Mucosa of rectum (tissue), 2 donors: ENCODE measurements around the gene CD4.

Experiments
- H3K27ac ChIP-seq, 2 donors: one replicate each; pipeline ENCODE4 v1.7.0; 2013; ENCODE audit warnings: inconsistent platforms in 2 of 2, low read depth in 2 of 2, low read length in 2 of 2
- H3K27me3 ChIP-seq, 2 donors: one replicate each; pipeline ENCODE4 v1.7.0; 2013; ENCODE audit warnings: low read length in 2 of 2; ENCODE audit not compliant: control insufficient read depth in 2 of 2, insufficient read depth in 2 of 2
- H3K36me3 ChIP-seq, 2 donors: one replicate each; pipeline ENCODE4 v1.7.0; 2013; ENCODE audit warnings: low read length in 2 of 2; ENCODE audit not compliant: control insufficient read depth in 2 of 2, insufficient read depth in 2 of 2
- H3K4me1 ChIP-seq, 2 donors: one replicate each; pipeline ENCODE4 v1.7.0; 2013; ENCODE audit warnings: low read length in 2 of 2, mild to moderate bottlenecking in 1 of 2; ENCODE audit not compliant: control insufficient read depth in 2 of 2, insufficient read depth in 2 of 2
- H3K4me3 ChIP-seq, 2 donors: one replicate each; pipeline ENCODE4 v1.7.0; 2013; ENCODE audit warnings: low read length in 2 of 2
- H3K9ac ChIP-seq, 2 donors: one replicate each; pipeline ENCODE4 v1.7.0; 2013; ENCODE audit warnings: low read length in 2 of 2, low read depth in 1 of 2, mild to moderate bottlenecking in 1 of 2
- H3K9me3 ChIP-seq, 2 donors: one replicate each; pipeline ENCODE4 v1.7.0; 2013; ENCODE audit warnings: low read length in 2 of 2; ENCODE audit not compliant: control insufficient read depth in 2 of 2
- donor health status: healthy.
- donor health status: Normal muscosa, but diverticular disease.

Gene CD4

GRCh38 chr12:6821591-6822425 is 32.5 kb downstream of the CD4 start, which contains the start of gene GPR162:
Gene GPR162 (plus strand): TSS chr12:6821821. CDS start chr12:6823899, 2,078 bp downstream.
- Histone ChIP-seq H3K27ac (no peak within 1 kb of the TSS), H3K36me3 (peaks cover 0 to 5% of the 10 kb centered on the region in 2 donors), H3K27me3 (peaks cover 23 to 39% of the 10 kb centered on the region in 2 donors), H3K9ac (peak within 1 kb of the TSS in 1 of 2 donors; percentile 32), H3K4me3 (peak within 1 kb of the TSS; percentile 35 to 50), H3K4me1 (peaks cover 2 to 6% of the 10 kb centered on the region in 2 donors), H3K9me3 (no peaks in the 10 kb centered on the region)

- Histone ChIP-seq H3K4me1 (peaks cover 2 to 8% of the 10 kb centered on the region in 2 donors), H3K36me3 (peaks cover 0 to 4% of the 10 kb centered on the region in 2 donors), H3K27me3 (peaks cover 28 to 39% of the 10 kb centered on the region in 2 donors), H3K9me3 (no peaks in the 10 kb centered on the region), H3K9ac (no peak overlapping the region), H3K4me3 (peak overlapping the region in 1 of 2 donors; percentile 50), H3K27ac (no peak overlapping the region)
These were observed 33.3 kb downstream of the CD4 start for GRCh38 chr12:6822426-6823135.

- H3K9ac ChIP-seq: no peak overlapping the region
- H3K9me3 ChIP-seq: no peaks in the 10 kb centered on the region
- peaks cover 28 to 41% of the 10 kb centered on the region in 2 donors for H3K27me3 ChIP-seq
- H3K27ac ChIP-seq: no peak overlapping the region
- H3K4me1 ChIP-seq: peaks cover 2 to 11% of the 10 kb centered on the region in 2 donors
- H3K36me3 ChIP-seq: no peaks in the 10 kb centered on the region
- H3K4me3 ChIP-seq: no peak overlapping the region
These were observed 34.1 kb downstream of the CD4 start for GRCh38 chr12:6823182-6824084.

- Histone ChIP-seq H3K4me1 (peaks cover 3 to 15% of the 10 kb centered on the region in 2 donors), H3K27me3 (peaks cover 32 to 48% of the 10 kb centered on the region in 2 donors), H3K4me3 (no peak overlapping the region), H3K9me3 (no peaks in the 10 kb centered on the region), H3K36me3 (no peaks in the 10 kb centered on the region), H3K27ac (no peak overlapping the region), H3K9ac (no peak overlapping the region)
These were observed 34.9 kb downstream of the CD4 start for GRCh38 chr12:6824085-6824775.

GRCh38 chr12:6824901-6825381 is 35.6 kb downstream of the CD4 start:
- no peak overlapping the region for H3K9ac ChIP-seq
- peaks cover 37 to 55% of the 10 kb centered on the region in 2 donors for H3K27me3 ChIP-seq
- H3K4me3 ChIP-seq: no peak overlapping the region
- H3K27ac ChIP-seq: no peak overlapping the region
- H3K4me1 ChIP-seq: peaks cover 10 to 15% of the 10 kb centered on the region in 2 donors
- H3K36me3 ChIP-seq: no peaks in the 10 kb centered on the region
- H3K9me3 ChIP-seq: no peaks in the 10 kb centered on the region

GRCh38 chr12:6825398-6826124 is 36.2 kb downstream of the CD4 start:
- no peaks in the 10 kb centered on the region for H3K9me3 ChIP-seq
- H3K27ac ChIP-seq: peak overlapping the region in 1 of 2 donors; percentile 18
- H3K27me3 ChIP-seq: peaks cover 37 to 54% of the 10 kb centered on the region in 2 donors
- no peaks in the 10 kb centered on the region for H3K36me3 ChIP-seq
- H3K4me1 ChIP-seq: peaks cover 11 to 15% of the 10 kb centered on the region in 2 donors
- peak overlapping the region in 1 of 2 donors; percentile 31 for H3K4me3 ChIP-seq
- H3K9ac ChIP-seq: no peak overlapping the region

GRCh38 chr12:6826125-6826733 is 36.9 kb downstream of the CD4 start:
- peaks cover 11 to 15% of the 10 kb centered on the region in 2 donors for H3K4me1 ChIP-seq
- H3K9me3 ChIP-seq: no peaks in the 10 kb centered on the region
- H3K27ac ChIP-seq: no peak overlapping the region
- H3K27me3 ChIP-seq: peaks cover 38 to 51% of the 10 kb centered on the region in 2 donors
- no peak overlapping the region for H3K4me3 ChIP-seq
- no peak overlapping the region for H3K9ac ChIP-seq
- no peaks in the 10 kb centered on the region for H3K36me3 ChIP-seq

GRCh38 chr12:6826734-6827436 is 37.6 kb downstream of the CD4 start:
- peaks cover 0 to 3% of the 10 kb centered on the region in 2 donors for H3K36me3 ChIP-seq
- H3K27ac ChIP-seq: no peak overlapping the region
- H3K4me3 ChIP-seq: no peak overlapping the region
- peaks cover 37 to 48% of the 10 kb centered on the region in 2 donors for H3K27me3 ChIP-seq
- peaks cover 11 to 13% of the 10 kb centered on the region in 2 donors for H3K4me1 ChIP-seq
- no peak overlapping the region for H3K9ac ChIP-seq
- H3K9me3 ChIP-seq: no peaks in the 10 kb centered on the region
